GM10266 (cell line): ENCODE results near the gene INHBC.

Experiments used
- DNase-seq: peaks from one replicate; pipeline ENCODE4 v3.0.0; 2012; ENCODE audit errors: extremely low spot score
- CTCF ChIP-seq: IDR thresholded peaks from 2 replicates; pipeline ENCODE4 v1.5.1; 2012; ENCODE audit warnings: mild to moderate bottlenecking, low read depth; ENCODE audit not compliant: control insufficient read depth, insufficient read depth; ENCODE audit errors: missing control alignments

The INHBC gene

GRCh38 chr12:57475271-57476161 is 40.9 kb downstream of the INHBC start:
- DNase-seq = no peak
- no peak for TF ChIP-seq CTCF

GRCh38 chr12:57476162-57476992 is 41.8 kb downstream of the INHBC start:
- DNase-seq = peak; percentile 83
- peak; percentile 72 for TF ChIP-seq CTCF

GRCh38 chr12:57476993-57477709 is 42.6 kb downstream of the INHBC start:
- DNase-seq = no peak
- TF ChIP-seq CTCF = no peak

- peak; percentile 73 for DNase-seq
Observed at GRCh38 chr12:57477710-57478681, 43.4 kb downstream of the INHBC start.

GRCh38 chr12:57479043-57479375 is 44.4 kb downstream of the INHBC start:
- no peak for DNase-seq
- no peak for TF ChIP-seq CTCF

More at GRCh38 chr12:57477710-57478681, 43.4 kb downstream of the INHBC start:
- TF ChIP-seq CTCF = no peak

- no peak for TF ChIP-seq CTCF
- peak; percentile 78 for DNase-seq
Observed at GRCh38 chr12:57479376-57480115, 45.0 kb downstream of the INHBC start, which contains the start of gene ARHGAP9. TSS of gene ARHGAP9 (minus strand) at chr12:57479866. CDS start at chr12:57479406, 460 bp downstream.
